GM12801 (cell line): ENCODE measurements around the gene SFXN1.

Experiments used
- TF ChIP-seq, protein P1 (sequence below): IDR thresholded peaks from one replicate; pipeline ENCODE4 v1.5.1; 2011; ENCODE audit warnings: control low read depth; ENCODE audit not compliant: insufficient read length; ENCODE audit errors: extremely low read depth

The SFXN1 gene

GRCh38 chr5:175555168-175555785 is 76.9 kb downstream of the SFXN1 start:
- TF ChIP-seq, protein P1, sequence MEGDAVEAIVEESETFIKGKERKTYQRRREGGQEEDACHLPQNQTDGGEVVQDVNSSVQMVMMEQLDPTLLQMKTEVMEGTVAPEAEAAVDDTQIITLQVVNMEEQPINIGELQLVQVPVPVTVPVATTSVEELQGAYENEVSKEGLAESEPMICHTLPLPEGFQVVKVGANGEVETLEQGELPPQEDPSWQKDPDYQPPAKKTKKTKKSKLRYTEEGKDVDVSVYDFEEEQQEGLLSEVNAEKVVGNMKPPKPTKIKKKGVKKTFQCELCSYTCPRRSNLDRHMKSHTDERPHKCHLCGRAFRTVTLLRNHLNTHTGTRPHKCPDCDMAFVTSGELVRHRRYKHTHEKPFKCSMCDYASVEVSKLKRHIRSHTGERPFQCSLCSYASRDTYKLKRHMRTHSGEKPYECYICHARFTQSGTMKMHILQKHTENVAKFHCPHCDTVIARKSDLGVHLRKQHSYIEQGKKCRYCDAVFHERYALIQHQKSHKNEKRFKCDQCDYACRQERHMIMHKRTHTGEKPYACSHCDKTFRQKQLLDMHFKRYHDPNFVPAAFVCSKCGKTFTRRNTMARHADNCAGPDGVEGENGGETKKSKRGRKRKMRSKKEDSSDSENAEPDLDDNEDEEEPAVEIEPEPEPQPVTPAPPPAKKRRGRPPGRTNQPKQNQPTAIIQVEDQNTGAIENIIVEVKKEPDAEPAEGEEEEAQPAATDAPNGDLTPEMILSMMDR, result no peak

GRCh38 chr5:175556794-175557193 is 78.4 kb downstream of the SFXN1 start:
- TF ChIP-seq, protein P1, result no peak

DNA sequence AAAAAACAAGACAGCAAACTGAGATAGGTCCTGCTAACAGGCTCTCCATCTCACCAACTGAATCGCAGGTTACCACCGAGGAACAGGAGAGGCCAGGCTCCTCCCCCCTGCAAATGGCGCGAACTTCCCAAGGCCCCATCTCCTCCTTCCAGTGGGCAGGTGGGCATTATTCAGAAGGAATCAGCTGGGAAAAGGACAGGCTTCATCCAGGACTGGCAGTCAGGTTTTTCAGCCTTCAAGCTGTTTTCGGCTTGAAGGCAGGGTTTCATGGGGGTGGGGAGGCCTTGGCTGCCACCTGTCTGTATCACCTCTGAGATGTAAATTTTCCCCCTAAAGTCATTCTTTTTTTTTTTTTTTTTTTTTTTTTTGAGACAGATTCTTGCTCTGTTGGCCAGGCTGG is 79.4 kb downstream of the SFXN1 start:
- TF ChIP-seq, protein P1, result no peak

DNA sequence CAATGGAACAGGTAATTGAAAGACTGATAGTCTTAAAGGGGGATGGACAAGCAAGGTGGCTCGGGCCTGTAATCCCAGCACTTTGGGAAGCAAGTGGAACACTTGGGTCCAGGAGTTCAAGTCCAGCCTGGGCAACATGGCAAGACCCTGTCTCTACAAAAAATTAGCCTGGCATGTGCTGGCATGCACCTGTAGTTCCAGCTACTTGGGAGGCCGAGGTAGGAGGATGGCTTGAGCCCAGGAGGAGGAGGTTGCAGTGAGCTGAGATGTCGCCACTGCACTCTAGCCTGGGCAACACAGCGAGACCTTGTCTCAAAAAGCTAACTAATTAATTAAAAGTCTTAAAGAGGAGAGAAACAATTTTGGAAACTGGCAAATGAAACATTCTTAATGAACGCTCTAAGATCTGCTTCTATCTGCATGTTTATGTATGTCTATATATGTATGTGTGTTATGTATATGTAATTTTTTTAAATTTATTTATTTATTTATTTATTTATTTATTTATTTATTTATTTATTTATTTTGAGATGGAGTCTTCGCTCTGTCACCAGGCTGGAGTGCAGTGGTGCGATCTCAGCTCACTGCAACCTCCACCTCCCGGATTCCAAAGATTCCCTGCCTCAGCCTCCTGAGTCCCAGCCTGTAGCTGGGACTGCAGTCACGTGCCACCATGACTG is 80.6 kb downstream of the SFXN1 start:
- TF ChIP-seq, protein P1, result no peak

DNA sequence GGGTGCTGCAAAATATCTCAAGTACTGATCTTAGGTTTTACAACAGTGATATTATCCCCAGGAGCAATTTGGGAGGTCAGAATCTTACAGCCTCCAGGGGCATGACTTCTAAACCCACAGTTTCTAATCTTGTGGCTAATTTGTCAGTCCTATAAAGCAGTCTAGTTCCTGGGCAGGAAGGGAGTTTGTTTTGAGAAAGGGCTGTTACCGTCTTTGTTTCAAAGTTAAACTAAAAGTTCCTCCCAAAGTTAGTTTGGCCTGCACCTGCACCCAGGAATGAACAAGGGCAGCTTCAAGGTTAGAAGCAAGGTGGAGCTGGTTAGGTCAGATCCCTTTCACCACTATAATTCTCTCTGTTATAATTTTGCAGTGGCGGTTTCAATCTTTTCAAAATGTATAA is 81.7 kb downstream of the SFXN1 start:
- TF ChIP-seq, protein P1, result no peak

- TF ChIP-seq, protein P1, result no peak
These were observed 82.7 kb downstream of the SFXN1 start for GRCh38 chr5:175561085-175561484.

DNA sequence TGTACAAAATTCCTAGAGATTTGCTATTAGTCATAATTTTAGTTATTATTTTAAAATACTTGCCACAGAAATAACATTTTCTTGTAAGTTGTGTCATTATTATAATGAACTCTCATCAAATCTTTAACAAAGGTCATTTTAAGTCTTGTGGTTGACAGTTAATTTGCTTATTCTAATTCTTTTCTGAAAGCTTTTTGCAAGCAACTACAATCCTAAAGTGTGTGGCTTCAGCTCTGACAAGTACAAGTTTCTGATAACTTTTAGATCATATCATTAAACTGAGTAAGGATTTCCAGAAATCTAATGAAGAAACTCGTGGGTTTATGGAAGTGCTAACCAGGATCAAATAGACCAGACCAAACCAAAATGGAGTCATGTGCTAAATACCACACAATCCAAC is 86.4 kb downstream of the SFXN1 start:
- TF ChIP-seq, protein P1, result no peak
